GM21360 (cell line): Measurements from ENCODE around the gene HOXB5.

ENCODE experiments used
- ATAC-seq: cut with Tn5 transposase; IDR thresholded peaks from one replicate; pipeline ENCODE4 v1.9.1; 2021; ENCODE audit warnings: mild to moderate bottlenecking, moderate library complexity; ENCODE audit not compliant: unreplicated experiment

Gene HOXB5

DNA sequence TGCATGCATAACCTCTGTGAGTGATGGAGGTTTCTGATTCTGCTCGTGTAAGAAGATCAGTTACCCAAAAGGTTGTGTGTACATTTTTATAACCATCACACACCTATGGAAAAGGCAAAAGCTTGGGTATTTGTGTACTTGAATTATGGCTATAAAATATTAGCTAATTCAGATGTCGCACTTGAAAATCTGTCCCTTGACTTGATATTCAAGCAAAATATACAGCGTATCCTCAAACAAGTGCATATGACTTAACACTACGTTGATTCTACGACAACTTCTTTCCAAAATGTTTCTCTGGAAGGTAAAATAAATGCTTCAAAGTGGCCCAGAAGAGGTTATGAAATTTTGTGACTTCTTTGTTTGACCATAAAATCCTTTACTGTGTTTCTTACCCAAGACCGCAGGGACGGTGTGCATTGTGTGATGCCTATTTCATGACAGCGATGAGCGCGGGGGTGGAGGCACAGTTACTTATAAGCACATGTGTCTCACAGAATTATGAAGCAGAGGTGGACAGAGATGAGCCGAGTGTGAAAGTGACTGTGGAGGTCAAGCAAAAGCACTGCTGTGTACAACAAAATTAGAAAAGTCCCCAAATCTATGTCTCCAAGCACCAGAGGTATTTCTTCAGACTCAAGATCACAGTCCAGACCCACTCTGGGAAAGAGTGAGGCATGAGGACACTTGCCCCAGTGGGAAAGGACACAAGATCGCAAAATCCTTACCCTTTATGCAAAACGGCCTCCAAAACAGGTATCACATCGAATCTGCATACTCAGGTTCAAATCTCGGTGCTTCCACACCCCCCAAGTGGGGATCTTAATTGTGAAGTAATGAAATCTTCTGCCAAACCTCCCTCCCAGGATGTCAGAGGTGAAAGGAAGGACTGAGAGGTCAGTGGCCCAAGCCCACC is 36.7 kb upstream of the HOXB5 start:
- no peak for ATAC-seq

GRCh38 chr17:48629411-48629759 is 35.8 kb upstream of the HOXB5 start:
- no peak for ATAC-seq

DNA sequence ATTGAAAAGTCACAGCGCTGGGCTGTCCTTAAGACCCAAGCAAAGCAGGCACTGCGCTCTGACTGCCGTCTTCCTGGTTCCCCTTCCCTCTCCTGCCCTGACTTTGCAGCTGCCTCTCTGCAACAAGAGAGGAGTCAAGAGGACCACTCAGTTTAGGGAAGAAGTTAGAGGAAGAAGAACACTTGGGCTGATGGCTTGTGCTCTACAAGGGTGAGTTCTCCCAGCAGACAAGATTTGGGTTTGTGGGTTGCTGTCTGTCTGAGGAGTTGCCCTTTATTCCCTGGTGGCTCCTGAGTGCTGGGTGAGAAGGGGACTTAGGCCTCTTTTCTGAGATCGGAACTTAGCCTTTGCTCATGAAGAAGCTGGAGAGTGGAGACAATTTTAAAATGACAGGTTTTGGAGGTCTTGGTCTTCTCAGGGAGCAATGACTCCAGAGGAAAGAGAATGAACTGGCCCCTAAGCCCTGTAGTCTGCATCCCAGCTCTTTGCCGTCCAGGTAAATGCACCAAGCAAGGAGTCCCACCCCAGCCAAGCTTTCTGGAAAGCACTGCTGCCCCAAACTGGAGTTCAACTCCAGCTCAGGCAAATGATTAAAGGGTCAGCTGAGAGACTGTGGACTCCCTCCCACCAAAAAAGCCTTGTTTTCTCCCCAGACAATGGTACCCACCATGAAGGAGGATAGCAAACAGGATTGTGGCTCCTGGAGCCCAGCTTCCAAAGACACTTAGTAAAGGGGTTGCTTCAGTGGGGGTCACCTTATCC is 35.3 kb upstream of the HOXB5 start:
- ATAC-seq: no peak

DNA sequence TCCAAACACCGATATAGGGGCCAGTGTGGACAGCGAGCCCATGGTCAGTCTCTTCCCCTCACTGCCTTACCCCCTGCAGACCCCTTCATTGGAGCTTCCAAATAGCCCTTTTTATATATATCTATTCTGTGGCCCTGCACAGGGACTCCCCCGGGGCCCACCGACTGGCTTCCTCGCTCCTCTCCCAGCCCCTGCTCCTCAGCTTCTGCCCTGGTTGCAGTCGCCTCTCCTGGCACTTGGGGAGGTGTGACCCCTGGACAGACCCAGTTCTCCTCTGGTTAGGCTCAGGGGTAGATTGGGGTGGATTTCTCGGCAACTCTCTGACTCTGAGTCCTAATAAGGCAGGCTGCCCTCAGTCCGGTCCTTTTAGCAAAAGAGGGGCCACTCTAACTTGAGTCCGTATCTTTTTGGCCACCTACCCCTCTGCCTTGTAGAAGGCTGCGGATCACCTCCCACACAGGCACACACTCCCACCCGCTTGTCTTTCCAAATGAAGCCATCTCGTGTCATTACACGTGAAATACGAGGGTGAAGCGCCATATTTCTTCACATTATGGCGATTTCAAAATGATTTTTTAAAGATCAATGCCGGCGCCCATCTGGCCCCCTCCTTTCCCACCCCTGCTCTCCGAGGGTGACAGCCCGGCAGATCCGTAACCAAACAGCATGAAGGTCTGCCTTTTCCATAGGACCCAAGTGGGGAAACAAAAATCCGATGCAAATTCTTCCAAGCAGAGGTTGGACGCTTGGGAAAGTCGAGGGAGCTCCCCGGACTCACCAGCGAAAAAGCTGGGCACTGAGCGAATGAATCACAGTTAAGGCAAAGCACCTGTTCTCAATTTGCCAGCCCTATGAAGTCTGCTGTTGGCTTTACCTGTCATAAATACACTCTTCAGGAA is 34.3 kb upstream of the HOXB5 start:
- ATAC-seq: no peak

- no peak for ATAC-seq
Observed at GRCh38 chr17:48627118-48627597, 33.6 kb upstream of the HOXB5 start.

DNA sequence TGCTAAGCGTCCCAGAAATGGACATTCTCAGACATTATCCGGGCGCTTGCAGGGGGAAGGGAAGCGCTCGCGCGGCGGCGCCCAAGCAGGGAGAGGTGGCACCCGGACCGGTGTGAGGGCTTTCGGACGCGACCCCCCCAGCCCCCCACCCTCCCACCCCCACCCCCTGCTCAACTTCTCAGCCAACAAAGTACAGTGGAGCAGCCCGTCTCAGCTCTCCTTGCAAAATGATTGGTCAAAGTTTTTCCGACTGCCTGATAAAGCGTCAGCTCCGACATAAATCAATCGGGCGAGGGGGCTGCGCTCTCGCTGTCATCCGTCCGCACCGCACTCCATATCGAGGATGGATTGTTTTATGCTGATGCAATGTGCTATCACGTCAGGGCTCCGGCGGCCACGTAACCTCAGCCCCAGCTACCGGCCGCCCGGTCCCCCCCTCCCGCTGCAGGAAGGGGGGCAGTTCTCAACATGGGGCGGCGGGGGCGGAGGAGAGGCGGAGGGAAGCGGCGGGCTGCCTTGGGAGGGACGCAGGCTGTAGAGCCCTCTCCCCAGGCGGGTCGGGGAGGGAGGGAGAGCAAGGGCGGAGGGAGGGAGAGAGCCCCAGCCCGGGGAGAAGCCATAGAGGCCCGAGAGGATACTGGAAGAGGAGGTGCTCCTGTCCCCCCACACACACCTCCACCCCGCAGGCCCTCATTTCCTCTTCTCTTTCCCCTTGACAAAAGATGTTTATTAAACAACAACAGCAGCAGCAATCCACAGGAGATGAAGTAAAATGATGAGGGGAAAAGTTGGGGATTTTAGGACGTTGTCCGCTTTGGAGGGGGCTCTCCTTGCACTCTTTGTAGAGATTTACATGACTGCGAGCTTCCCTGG is 32.9 kb upstream of the HOXB5 start, which contains the start of gene HOXB9:
TSS of gene HOXB9 (minus strand) at position 114 of the 873 bp plus-strand sequence. CDS start at position 25, 89 bp downstream.
- ATAC-seq: no peak

DNA sequence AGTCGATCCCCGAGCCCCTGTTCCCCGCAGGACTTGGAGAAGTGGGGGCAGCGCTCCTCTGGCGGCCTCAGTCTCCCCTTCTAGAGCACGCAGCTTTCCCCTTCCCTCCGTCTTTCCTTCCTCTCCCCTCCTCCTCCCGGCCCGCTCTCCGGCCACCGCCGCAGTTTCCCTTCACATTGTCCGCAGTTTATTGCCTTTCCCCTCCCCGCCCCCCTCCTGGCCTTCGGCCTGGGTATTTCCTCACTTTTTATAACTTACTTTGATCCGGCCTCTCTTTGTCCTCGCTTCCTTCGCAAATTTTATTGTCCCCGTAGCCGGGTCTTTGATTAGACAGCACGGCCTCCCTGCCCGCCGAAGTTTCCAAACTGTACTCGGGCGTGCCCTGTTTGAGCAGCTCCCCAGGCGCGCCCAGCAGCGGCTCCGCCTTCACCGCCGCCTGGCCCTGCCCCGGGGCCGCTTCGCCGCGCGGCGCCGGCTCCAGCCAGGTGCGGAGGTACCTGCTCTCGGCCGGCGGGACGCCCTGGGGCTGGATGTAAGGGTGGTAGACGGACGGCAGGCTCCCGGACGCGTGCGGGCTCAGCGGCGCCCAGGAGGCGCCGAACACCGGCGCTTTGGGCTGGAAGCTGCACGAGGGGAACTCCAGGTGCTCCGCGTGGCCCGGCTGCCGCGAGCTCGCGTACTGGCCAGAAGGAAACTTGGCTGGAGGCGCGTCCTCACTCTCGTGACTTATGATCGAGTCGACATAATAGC is 32.1 kb upstream of the HOXB5 start:
- no peak for ATAC-seq

- ATAC-seq: no peak
Observed at GRCh38 chr17:48624544-48625494, 31.2 kb upstream of the HOXB5 start.

- ATAC-seq: no peak
Observed at GRCh38 chr17:48624118-48624517, 30.5 kb upstream of the HOXB5 start.

DNA sequence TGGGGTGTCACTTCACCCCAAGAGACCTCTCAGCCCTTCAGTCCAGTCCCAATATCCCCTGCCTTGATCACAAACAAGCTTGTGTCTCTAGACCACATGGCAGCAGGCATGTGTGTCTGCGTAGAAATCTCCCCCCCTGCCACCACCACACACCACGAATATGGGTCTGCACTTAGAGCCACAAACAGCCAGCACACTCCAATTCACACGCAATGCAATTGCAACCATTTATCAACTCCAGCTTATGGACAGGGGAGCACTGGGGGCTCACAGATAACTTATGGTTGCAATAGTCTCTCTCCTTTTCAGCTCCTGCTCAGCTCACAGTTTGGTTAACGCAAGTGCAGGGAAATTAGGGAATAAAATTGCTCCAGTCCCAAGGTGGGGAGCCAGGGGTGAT is 30.0 kb upstream of the HOXB5 start:
- ATAC-seq: no peak

DNA sequence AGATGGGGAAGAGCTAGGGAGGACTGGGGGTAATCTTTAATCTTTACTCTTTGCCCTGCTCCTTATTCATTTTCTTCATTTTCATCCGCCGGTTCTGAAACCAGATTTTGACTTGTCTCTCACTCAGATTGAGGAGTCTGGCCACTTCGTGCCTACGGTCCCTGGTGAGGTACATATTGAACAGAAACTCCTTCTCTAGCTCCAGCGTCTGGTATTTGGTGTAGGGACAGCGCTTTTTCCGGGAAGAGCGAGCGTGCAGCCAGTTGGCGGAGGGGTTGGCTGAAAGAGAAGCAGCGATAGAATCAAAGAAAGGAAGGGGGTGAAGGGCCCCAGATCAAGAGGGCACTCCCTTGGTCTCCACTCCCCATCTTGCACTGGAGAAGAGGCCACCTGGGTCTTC is 29.3 kb upstream of the HOXB5 start:
- no peak for ATAC-seq

DNA sequence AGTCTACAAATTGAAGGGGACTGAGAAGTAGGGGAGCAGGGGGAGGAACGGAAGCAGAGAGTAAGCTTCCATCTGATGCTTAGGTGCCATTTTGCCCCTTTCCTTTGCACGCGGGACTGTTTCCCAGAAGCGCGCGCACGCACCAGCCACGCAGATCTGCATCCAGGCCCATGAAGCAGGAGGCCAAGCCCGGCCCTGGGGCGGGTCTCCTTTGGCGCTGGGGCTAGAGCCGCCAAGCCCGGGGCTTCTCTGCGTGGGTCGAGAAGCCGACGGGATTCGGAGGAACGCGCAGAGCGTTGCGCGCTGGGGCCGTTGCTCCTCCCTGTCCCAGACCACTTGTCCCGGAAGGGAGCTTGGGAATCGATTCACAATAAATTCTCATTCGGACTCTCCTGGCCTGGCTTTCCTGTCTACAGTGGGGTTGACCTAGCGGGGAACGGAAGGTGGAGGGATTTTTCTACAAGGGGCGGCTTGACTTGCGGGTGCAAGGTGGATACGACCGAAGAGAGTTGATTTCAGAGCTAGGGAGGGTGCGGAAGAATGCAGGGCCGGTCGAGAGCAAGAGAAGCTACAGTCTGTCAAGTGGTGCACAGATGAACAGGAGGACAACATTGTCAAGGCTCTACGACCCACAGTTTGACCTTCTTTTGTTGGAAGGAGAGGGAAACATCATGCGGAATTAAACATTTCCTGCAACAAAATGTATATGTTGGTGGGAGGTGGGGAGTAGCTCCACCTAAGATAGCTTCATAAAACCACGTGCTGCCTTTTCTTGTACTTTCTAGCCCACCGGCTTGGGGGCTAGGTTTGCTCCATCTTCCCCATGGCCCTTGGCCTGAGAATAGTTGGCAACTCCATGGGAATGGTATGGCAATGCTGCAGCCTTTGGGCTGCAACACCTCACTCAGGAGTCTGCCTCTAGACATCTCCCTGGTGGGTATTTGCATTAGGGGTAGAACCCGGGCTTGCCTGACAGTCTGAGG is 28.1 kb upstream of the HOXB5 start:
- no peak for ATAC-seq

GRCh38 chr17:48620461-48621139 is 27.0 kb upstream of the HOXB5 start:
- no peak for ATAC-seq

- no peak for ATAC-seq
Observed at GRCh38 chr17:48619826-48620449, 26.4 kb upstream of the HOXB5 start.

GRCh38 chr17:48618256-48618896 is 24.8 kb upstream of the HOXB5 start:
- ATAC-seq: no peak
